HG03103 (cell line): ENCODE data around the gene MGME1.
A peak's percentile ranks its signal among the peaks of the same experiment; 100 is the strongest.

Source experiments
- ATAC-seq: cut with Tn5 transposase; IDR thresholded peaks from one replicate; pipeline ENCODE4 v1.9.1; 2021; ENCODE audit warnings: low read depth; ENCODE audit not compliant: unreplicated experiment

MGME1 gene

GRCh38 chr20:17987988-17988387, 19.2 kb downstream of the MGME1 start:
- ATAC-seq = no peak

DNA sequence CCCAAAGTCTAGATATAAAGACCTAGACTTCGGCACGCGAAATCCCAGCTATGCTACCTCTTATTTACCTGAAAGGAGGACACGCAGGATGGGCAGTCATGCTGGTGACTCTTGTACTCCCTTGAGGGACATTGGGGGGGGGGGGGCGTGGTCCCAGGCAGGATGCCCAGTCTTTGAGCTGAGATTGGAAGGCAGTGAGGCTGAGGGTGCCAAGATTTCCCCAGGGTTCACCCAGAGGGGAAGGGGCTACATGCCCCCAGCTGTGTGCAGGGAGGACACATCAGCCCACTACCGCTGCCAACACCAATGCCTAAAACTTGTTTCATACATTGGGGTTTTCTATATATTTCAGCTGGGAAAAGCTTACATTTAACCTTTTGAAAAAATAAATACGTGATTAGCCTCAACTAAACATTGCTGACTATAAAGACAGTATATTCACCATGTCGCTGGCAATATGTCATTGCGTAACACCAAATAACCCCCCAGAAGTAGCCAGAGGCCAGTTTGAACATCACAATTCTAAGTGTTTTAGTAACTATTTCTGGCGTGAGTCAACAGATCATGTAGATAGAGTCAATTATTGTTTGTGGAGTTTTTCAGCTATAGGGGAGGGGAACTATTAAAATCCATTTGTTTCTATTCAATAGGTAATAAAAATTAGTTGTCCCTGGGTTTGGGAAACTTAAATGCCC, 21.6 kb downstream of the MGME1 start:
- no peak for ATAC-seq

DNA sequence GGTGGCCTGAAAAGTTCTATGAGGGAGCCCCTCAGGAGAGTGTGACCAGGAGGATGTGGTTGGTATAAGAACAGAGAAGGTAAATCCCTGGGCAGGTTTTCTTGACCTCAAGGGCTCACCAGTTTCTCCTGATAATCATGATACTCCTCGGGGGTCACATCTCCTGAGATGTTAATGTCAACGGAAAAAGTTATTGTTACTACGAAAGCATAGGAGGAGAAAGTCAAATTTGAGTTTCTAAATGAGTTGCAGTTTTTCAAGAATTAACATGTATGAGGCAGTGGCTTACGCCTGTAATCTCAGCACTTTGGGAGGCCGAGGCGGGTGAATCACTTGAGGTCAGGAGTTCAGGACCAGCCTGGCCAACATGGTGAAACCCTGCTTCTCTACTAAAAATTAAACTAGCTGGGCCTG, 23.4 kb downstream of the MGME1 start:
- no peak for ATAC-seq

GRCh38 chr20:17992847-17993513, 24.2 kb downstream of the MGME1 start:
- no peak for ATAC-seq

DNA sequence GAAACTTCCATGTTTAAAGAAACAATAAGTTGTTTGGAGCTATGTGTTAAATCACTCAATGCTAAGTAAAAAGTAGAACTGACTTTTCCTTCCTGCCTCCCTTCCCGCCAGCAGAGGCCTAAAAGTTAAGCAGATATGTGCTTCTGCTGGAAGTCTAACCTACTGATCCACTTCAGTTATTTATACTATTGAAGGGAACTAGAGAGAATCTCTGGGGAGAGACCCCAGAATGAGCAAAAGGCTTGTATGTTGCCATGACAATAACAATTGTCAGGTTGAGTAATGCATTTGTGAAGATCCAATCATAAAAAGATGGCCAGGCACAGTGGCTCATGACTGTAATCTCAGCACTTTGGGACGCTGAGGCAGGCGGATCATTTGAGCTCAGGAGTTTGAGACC, 24.7 kb downstream of the MGME1 start:
- ATAC-seq = no peak

GRCh38 chr20:17995967-17996819, 27.4 kb downstream of the MGME1 start:
- no peak for ATAC-seq

DNA sequence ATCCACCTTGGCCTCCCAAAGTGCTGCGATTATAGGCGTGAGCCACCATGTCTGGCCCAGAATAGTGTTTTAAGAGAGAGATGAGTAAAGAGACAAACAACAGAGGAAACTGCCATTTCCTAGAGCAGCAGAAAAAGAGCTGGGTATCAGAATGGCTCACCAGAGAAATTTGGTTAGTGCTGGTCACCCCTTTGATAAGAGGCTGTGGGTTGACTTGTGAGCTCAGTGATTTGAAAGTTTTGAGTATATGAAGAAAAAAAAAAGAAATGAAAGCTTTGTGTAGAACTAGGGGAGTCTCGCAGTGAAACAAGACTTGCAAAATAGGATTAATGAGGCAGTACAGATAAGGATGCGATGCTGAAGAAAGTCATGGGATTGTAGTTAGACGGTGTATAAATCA, 29.6 kb downstream of the MGME1 start:
- no peak for ATAC-seq

- ATAC-seq = no peak
These were observed 30.7 kb downstream of the MGME1 start for GRCh38 chr20:17999566-17999965.

DNA sequence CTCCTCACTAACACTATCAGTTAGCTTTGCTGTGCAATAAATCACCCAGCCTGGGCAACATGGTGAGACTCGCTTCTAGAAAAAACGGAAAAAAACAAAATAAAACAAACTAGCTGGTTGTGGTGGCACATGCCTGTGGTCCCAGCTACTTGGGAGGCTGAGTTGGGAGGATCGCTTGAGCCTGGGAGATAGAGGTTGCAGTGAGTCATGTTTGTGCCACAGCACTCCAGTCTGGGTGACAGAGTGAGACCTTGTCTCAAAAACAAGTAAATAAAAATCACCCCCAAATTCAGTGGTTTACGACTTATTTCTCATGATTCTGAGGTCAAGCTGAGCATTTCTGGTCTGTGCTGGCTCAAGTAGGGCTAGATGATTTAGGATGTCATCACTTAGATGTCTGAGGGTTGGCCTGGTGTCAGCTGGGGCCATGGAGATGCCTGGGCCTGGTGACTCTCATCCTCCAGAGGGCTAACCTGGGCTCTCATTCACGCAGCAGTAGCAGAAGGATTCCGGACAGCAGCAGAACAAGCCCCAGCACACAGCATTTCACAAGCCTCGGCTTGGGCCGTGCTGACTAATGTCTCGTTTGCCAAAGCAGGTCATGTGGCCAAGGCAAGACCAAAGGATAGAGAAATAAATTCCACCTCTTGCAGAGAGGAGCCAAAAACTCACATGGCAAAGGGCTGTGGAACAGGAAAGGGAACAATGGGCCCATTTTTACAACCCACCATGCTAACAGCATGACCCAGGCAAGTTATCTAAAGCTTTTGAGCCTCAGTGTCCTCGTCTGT, 32.5 kb downstream of the MGME1 start:
- ATAC-seq = no peak

GRCh38 chr20:18003897-18004296, 35.1 kb downstream of the MGME1 start:
- peak; percentile 26 for ATAC-seq

DNA sequence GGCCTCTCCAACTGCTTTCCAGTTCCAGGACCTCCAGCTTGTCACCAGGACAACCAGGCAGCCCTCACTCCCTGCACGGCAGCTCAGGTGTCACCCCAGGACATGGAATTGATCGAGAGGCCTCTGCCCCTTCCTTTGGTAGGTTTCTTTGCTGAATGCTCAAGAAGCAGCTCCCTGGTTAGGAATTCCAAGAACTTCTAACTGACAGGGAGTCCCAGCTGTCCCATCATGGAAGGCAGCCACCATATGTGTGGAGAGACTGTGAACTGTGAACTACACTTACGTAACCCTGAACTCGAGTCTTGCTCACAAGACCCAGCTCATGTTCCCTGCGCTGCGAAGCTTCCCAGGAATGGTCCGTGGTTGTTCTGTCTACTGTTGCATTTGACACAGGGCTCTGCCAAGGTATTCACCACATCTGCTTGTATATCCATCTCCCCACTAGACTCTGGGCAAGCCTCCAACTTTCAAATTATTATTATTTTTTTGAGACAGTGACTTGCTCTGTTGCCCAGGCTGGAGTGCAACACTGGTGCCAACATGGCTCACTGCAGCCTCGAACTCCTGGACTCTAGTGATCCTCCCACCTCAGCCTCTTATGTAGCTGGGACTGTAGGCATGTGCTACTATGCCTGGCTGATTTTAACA, 35.7 kb downstream of the MGME1 start:
- ATAC-seq = no peak

DNA sequence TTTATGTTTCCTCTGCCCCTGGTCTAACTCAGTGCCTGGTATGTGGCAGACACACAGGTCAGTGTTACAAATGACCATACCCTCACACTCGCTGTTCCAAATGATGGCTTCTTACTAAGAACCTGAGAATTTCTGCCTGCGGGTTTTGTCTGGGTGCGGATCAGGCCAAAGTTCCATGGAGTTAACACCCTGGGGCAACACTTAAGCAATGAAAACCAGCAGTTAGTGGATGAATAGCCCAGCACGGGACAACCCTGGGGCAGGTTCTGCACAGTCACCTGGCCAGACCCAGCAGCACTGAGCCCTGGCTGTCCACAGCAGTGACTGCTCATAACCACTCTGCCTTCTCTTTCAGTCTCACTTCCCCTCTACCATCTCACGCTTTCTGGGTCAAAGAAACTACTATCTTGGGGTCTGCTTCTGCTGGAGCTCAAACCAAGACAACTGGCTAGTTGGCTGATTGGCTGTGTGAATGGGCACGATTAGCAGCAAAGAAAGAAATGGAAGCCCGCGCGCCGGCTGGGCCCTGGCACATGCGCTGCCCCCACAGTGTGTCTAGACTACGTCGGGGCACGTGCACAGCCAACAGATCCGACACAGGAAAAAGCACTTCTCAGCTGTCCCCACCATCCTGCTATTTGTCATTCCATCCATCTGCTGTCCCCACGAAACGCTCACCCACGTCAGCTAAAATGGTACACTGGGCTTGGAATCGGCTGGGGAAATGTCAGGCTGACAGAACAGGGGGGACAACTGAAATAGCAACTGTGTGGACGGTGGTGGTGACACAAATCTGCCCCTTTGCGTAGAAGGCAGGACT, 36.6 kb downstream of the MGME1 start:
- ATAC-seq = peak; percentile 94

DNA sequence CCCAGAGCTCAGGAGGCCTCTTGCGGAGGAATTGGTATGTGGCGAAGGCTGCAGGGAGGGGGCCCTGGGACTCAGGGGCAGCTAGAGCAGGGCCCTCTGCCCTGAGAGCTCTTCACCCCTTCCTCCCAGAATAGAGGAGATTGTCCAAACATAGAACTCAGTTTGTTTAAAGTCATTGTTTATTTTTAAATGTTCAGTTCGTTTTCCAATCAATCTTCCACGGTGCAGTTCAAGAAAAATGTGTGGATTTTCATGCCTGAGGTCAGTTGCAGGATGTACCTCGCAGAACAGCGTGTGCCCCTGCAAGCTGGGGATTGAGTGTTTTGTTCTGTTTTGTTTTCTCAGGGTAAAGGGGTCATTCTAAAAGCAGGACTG, 37.2 kb downstream of the MGME1 start:
- ATAC-seq = no peak

GRCh38 chr20:18006684-18007083, 37.9 kb downstream of the MGME1 start:
- ATAC-seq = no peak

GRCh38 chr20:18007534-18008292, 38.9 kb downstream of the MGME1 start:
- ATAC-seq = no peak

- ATAC-seq = no peak
These were observed 40.3 kb downstream of the MGME1 start for GRCh38 chr20:18009116-18009515.

- ATAC-seq = no peak
These were observed 42.7 kb downstream of the MGME1 start for GRCh38 chr20:18011482-18011881.

- no peak for ATAC-seq
These were observed 43.3 kb downstream of the MGME1 start for GRCh38 chr20:18011951-18012645.
